SU-DHL-6 (cell line): ENCODE data around the gene TBX2.
"Not testable (repeated sequence)": the region's sequence is repeated elsewhere in the genome, so short reads cannot be mapped to it uniquely, and the experiment has no call there.

Source experiments
- H2AFZ ChIP-seq: fragments of 200-600 bp; sonication (generic); 2 replicates; pipeline ENCODE4 v1.6.1; 2014; ENCODE audit warnings: low read depth, mild to moderate bottlenecking, moderate library complexity, mixed read lengths, antibody characterized with exemption, low read length; ENCODE audit not compliant: severe bottlenecking
- H3F3A ChIP-seq: fragments of 200-600 bp; shearing (Covaris generic); 2 replicates; pipeline ENCODE4 v1.6.0; 2016; ENCODE audit warnings: antibody characterized with exemption, mild to moderate bottlenecking; ENCODE audit not compliant: insufficient read depth
- H3K27ac ChIP-seq: fragments of 200-600 bp; sonication (generic); 2 replicates; pipeline ENCODE4 v1.5.1; 2016; ENCODE audit warnings: low read depth, mild to moderate bottlenecking, low read length, moderate library complexity, mixed read lengths
- H3K27me3 ChIP-seq: fragments of 200-600 bp; sonication (generic), shearing (Covaris generic); 2 replicates; pipeline ENCODE4 v1.6.0; 2014; ENCODE audit warnings: mild to moderate bottlenecking, low read length
- H3K36me3 ChIP-seq: fragments of 200-600 bp; sonication (generic); 2 replicates; pipeline ENCODE4 v1.6.1; 2014; ENCODE audit warnings: mild to moderate bottlenecking, low read length, mixed read lengths
- H3K4me2 ChIP-seq: fragments of 300-600, 200-600 bp; shearing (Covaris generic), sonication (generic); 2 replicates; pipeline ENCODE4 v1.6.0; 2014; ENCODE audit warnings: low read length, low read depth, mild to moderate bottlenecking; ENCODE audit not compliant: poor library complexity, severe bottlenecking
- H3K4me3 ChIP-seq: fragments of 200-600 bp; sonication (generic); 2 replicates; pipeline ENCODE4 v1.5.1; 2014; ENCODE audit warnings: antibody characterized with exemption, low read length, mild to moderate bottlenecking, mixed read lengths; ENCODE audit not compliant: insufficient read depth, poor library complexity, severe bottlenecking
- H3K79me2 ChIP-seq: fragments of 200-600 bp; sonication (generic); 2 replicates; pipeline ENCODE4 v1.6.1; 2014; ENCODE audit warnings: mild to moderate bottlenecking, low read length, moderate library complexity; ENCODE audit not compliant: insufficient read depth
- H3K9ac ChIP-seq: fragments of 200-600 bp; sonication (generic); 2 replicates; pipeline ENCODE4 v1.7.0; 2014; ENCODE audit warnings: mild to moderate bottlenecking, low read length
- H3K9me2 ChIP-seq: fragments of 200-600 bp; sonication (generic); replicated peaks from 2 replicates; pipeline ENCODE4 v1.6.1; 2014; ENCODE audit warnings: low read length; ENCODE audit not compliant: insufficient read depth
- H3K9me3 ChIP-seq: fragments of 200-600 bp; sonication (generic); 2 replicates; pipeline ENCODE4 v1.6.1; 2014; ENCODE audit warnings: low read length, mixed read lengths; ENCODE audit not compliant: insufficient read depth
- H4K20me1 ChIP-seq: fragments of 200-600 bp; sonication (generic); 2 replicates; pipeline ENCODE4 v1.6.1; 2014; ENCODE audit warnings: low read depth, mild to moderate bottlenecking, antibody characterized with exemption, low read length, moderate library complexity, mixed read lengths
- EZH2phosphoT487 ChIP-seq: fragments of 200-600 bp; sonication (generic), shearing (Covaris generic); conservative IDR thresholded peaks from 2 replicates; pipeline ENCODE4 v1.6.1; 2018; ENCODE audit warnings: mild to moderate bottlenecking, antibody characterized with exemption, low read length, moderate library complexity, mixed read lengths
- TF ChIP-seq, protein P1 (sequence below): fragments of 200-600 bp; sonication (generic); IDR thresholded peaks from one replicate; pipeline ENCODE4 v1.5.1; 2017; ENCODE audit warnings: antibody characterized with exemption, mild to moderate bottlenecking, low read length, moderate library complexity; ENCODE audit not compliant: insufficient read depth, poor library complexity, severe bottlenecking

Gene TBX2

DNA sequence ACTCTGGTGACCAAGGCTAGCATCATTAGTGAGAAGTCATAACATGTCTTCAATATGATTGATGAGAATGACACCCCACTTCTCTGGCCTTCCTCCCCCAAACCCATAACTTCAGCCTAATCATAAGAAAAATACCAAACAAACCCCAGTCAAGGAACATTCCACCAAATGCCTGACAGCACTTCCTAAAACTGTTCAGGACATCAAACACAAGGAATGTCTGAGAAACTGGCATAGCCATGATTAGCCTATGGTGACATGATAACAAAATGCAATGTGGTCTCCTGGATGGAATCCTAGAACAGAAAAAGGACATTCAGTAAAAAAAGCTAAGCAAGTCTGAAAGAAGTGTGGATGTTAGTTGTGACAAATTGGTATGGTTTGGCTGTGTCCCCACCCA lies 27.9 kb downstream of the TBX2 start:
- no peaks in the 10 kb centered on the region for H3F3A ChIP-seq
- TF ChIP-seq EZH2phosphoT487, result no peak
- TF ChIP-seq, protein P1, sequence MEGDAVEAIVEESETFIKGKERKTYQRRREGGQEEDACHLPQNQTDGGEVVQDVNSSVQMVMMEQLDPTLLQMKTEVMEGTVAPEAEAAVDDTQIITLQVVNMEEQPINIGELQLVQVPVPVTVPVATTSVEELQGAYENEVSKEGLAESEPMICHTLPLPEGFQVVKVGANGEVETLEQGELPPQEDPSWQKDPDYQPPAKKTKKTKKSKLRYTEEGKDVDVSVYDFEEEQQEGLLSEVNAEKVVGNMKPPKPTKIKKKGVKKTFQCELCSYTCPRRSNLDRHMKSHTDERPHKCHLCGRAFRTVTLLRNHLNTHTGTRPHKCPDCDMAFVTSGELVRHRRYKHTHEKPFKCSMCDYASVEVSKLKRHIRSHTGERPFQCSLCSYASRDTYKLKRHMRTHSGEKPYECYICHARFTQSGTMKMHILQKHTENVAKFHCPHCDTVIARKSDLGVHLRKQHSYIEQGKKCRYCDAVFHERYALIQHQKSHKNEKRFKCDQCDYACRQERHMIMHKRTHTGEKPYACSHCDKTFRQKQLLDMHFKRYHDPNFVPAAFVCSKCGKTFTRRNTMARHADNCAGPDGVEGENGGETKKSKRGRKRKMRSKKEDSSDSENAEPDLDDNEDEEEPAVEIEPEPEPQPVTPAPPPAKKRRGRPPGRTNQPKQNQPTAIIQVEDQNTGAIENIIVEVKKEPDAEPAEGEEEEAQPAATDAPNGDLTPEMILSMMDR, result no peak
- no peak overlapping the region for H3K9ac ChIP-seq
- no peaks in the 10 kb centered on the region for H3K79me2 ChIP-seq
- H2AFZ ChIP-seq, result no peak overlapping the region
- no peaks in the 10 kb centered on the region for H3K36me3 ChIP-seq
- H3K4me2 ChIP-seq, result no peak overlapping the region
- H3K4me3 ChIP-seq, result no peak overlapping the region
- no peaks in the 10 kb centered on the region for H3K9me2 ChIP-seq
- no peak overlapping the region for H3K27ac ChIP-seq
- H4K20me1 ChIP-seq, result no peaks in the 10 kb centered on the region
- no peaks in the 10 kb centered on the region for H3K9me3 ChIP-seq
- H3K27me3 ChIP-seq, result no peaks in the 10 kb centered on the region

DNA sequence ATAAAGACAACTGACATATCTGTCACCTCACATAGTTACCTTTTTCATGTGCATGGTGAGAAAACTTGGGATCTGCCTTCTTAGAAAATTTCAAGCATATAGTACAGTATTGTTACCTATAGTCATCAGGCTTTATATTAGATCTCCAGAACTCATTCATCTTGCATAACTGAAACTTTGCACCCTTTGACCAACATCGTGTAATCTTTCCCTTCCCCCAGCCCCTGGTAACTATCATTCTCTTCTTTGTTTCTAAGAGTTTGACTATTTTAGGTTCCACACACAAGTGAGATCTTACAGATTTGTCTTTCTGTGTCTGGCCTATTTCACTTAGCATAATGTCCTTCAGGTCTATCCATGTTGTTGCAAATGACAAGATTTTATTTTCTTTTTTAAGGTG lies 29.6 kb downstream of the TBX2 start:
- no peaks in the 10 kb centered on the region for H3F3A ChIP-seq
- no peak overlapping the region for H3K4me2 ChIP-seq
- H3K9me2 ChIP-seq, result no peaks in the 10 kb centered on the region
- H2AFZ ChIP-seq, result no peak overlapping the region
- H4K20me1 ChIP-seq, result no peaks in the 10 kb centered on the region
- no peak for TF ChIP-seq EZH2phosphoT487
- TF ChIP-seq, protein P1, result no peak
- H3K27me3 ChIP-seq, result no peaks in the 10 kb centered on the region
- H3K27ac ChIP-seq, result no peak overlapping the region
- H3K36me3 ChIP-seq, result no peaks in the 10 kb centered on the region
- no peaks in the 10 kb centered on the region for H3K79me2 ChIP-seq
- H3K4me3 ChIP-seq, result no peak overlapping the region
- H3K9me3 ChIP-seq, result no peaks in the 10 kb centered on the region
- H3K9ac ChIP-seq, result no peak overlapping the region

DNA sequence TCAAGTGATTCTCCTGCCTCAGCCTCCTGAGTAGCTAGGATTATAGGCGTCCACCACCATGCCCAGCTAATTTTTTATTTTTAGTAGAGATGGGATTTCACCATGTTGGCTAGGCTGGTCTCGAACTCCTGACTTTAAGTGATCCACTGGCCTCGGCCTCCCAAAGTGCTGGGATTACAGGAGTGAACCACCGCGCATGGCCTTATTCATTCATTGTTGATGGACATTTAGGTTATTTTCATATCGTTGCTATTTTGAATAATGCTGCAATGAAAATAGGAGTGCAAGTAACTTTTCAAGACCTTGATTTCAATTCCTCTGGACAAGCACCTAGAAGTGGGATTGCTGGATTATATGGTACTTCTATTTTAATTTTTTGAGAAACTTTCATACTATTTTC lies 30.2 kb downstream of the TBX2 start:
- H3K27me3 ChIP-seq, H3K9ac ChIP-seq, H3K9me3 ChIP-seq, H3K4me2 ChIP-seq, H3K27ac ChIP-seq, H3K4me3 ChIP-seq, H4K20me1 ChIP-seq, H3K9me2 ChIP-seq, H2AFZ ChIP-seq, H3K36me3 ChIP-seq, H3F3A ChIP-seq, H3K79me2 ChIP-seq: not testable (repeated sequence)

DNA sequence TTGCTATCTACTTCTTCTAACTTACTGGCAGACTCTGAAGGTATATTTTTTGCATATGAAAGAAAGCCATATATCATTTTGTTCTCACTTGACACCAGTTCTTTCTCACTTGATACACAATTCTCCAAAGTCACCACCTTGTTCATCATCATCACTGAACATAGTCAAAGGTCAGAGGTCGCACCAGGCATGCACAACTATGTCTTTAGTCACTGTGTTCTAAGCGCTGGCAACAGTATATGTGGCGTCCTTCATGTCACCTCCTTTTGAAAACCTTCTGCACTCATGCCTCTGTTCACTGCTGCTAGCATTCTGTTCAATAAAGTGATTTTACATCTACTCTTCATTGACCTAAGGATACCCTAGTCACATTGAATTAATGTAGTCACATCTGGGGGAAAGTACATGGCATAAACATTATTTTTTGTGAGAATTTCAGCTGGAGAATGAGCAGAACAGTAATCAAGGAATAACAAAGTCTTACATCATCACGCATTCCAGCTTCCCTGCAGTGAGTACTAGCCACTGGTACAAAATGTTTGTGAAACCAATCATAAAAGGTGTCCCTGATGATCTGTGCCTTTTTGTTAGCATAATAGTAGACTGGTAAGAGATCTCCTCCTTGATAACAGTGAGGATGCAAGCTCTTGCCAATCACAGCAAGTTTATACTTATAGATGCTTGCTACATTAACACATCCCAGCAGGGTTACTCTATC lies 32.1 kb downstream of the TBX2 start:
- H3F3A ChIP-seq, result no peaks in the 10 kb centered on the region
- H3K79me2 ChIP-seq, result no peaks in the 10 kb centered on the region
- no peak overlapping the region for H3K4me2 ChIP-seq
- H3K27me3 ChIP-seq, result no peaks in the 10 kb centered on the region
- H2AFZ ChIP-seq, result no peak overlapping the region
- H3K36me3 ChIP-seq, result no peaks in the 10 kb centered on the region
- peaks cover 3% of the 10 kb centered on the region; the same call in 1 of the 2 replicates for H3K9me3 ChIP-seq
- no peak overlapping the region for H3K4me3 ChIP-seq
- no peak overlapping the region for H3K9ac ChIP-seq
- TF ChIP-seq EZH2phosphoT487, result no peak
- TF ChIP-seq, protein P1, result no peak
- H3K27ac ChIP-seq, result no peak overlapping the region
- no peaks in the 10 kb centered on the region for H3K9me2 ChIP-seq
- H4K20me1 ChIP-seq, result no peaks in the 10 kb centered on the region
